Progenitor cell of endocrine pancreas (in vitro differentiated cells): ENCODE data around the gene APOA4. TPM values are rescaled to one million over a fixed set of nuclear protein-coding genes. Genes with fewer than 3 reads are reported as not detected.

Source experiments
- DNase-seq: peaks from one replicate; pipeline ENCODE4 v3.0.0; 2021; ENCODE audit warnings: low spot score; ENCODE audit not compliant: unreplicated experiment
- H3K27ac Mint-ChIP-seq: 2 replicates; pipeline ENCODE4 v1.8.0; 2021; ENCODE audit warnings: mild to moderate bottlenecking, moderate library complexity, mixed read lengths
- H3K27me3 Mint-ChIP-seq: 2 replicates; pipeline ENCODE4 v1.8.0; 2021; ENCODE audit warnings: mixed read lengths
- H3K36me3 Mint-ChIP-seq: 2 replicates; pipeline ENCODE4 v1.8.0; 2022; ENCODE audit warnings: mixed read lengths; ENCODE audit not compliant: insufficient read depth
- H3K4me1 Mint-ChIP-seq: 2 replicates; pipeline ENCODE4 v1.8.0; 2021; ENCODE audit warnings: low read depth, mixed read lengths
- H3K4me3 Mint-ChIP-seq: 2 replicates; pipeline ENCODE4 v1.8.0; 2021; ENCODE audit warnings: low read depth, mild to moderate bottlenecking, moderate library complexity, mixed read lengths
- H3K9me3 Mint-ChIP-seq: 2 replicates; pipeline ENCODE4 v1.8.0; 2021; ENCODE audit warnings: low read depth, mixed read lengths
- total RNA-seq: library from RNA; stranded (reverse); gene quantifications from 2 replicates; pipeline ENCODE4 v1.2.1, GENCODE V29; 2021
- TF ChIP-seq, protein P1 (sequence below): fragments of 200-600 bp; sonication (generic); IDR thresholded peaks from one replicate; pipeline ENCODE4 v1.5.0; 2021; ENCODE audit warnings: antibody characterized with exemption, mild to moderate bottlenecking; ENCODE audit not compliant: unreplicated experiment

Gene APOA4
- total RNA-seq, 1 donor from 2014 or later = not detected

GRCh38 chr11:116851626-116852025 lies 28.5 kb upstream of the APOA4 start:
- Mint-ChIP-seq H3K27ac (peak overlapping the region; percentile 3), H3K9me3 (no peaks in the 10 kb centered on the region), H3K4me1 (peaks cover 6% of the 10 kb centered on the region), H3K27me3 (no peaks in the 10 kb centered on the region), H3K36me3 (peaks cover 21% of the 10 kb centered on the region), H3K4me3 (no peak overlapping the region)
- TF ChIP-seq, protein P1, sequence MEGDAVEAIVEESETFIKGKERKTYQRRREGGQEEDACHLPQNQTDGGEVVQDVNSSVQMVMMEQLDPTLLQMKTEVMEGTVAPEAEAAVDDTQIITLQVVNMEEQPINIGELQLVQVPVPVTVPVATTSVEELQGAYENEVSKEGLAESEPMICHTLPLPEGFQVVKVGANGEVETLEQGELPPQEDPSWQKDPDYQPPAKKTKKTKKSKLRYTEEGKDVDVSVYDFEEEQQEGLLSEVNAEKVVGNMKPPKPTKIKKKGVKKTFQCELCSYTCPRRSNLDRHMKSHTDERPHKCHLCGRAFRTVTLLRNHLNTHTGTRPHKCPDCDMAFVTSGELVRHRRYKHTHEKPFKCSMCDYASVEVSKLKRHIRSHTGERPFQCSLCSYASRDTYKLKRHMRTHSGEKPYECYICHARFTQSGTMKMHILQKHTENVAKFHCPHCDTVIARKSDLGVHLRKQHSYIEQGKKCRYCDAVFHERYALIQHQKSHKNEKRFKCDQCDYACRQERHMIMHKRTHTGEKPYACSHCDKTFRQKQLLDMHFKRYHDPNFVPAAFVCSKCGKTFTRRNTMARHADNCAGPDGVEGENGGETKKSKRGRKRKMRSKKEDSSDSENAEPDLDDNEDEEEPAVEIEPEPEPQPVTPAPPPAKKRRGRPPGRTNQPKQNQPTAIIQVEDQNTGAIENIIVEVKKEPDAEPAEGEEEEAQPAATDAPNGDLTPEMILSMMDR = no peak
- no peak for DNase-seq

- peak overlapping the region; percentile 3 for H3K27ac Mint-ChIP-seq
- no peak overlapping the region for H3K4me3 Mint-ChIP-seq
- TF ChIP-seq, protein P1 = no peak
- no peaks in the 10 kb centered on the region for H3K9me3 Mint-ChIP-seq
- H3K4me1 Mint-ChIP-seq = peaks cover 6% of the 10 kb centered on the region
- H3K27me3 Mint-ChIP-seq = no peaks in the 10 kb centered on the region
- no peak for DNase-seq
- H3K36me3 Mint-ChIP-seq = peaks cover 21% of the 10 kb centered on the region
These were observed 26.4 kb upstream of the APOA4 start for GRCh38 chr11:116849486-116849885.

DNA sequence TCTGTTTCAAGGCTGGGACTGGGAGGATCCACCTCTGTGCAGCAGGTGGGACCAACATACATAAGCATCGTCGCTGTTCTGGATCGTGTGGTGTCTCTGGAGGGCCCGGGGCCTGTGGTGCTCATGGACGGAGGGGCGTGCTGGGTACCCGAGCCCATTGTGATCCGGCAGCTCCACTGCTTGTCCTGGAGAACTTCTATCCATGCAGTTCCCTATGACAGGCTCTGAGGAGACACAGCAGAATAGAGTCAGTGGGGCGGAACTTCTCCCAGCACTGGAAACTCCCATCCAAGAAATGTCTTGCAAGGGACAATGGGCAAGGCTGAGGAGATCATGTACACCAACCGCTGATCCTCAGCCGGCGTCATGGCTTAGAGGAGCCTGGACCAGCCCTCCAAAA lies 26.0 kb upstream of the APOA4 start:
- TF ChIP-seq, protein P1 = no peak
- H3K4me3 Mint-ChIP-seq = no peak overlapping the region
- peaks cover 20% of the 10 kb centered on the region for H3K36me3 Mint-ChIP-seq
- no peaks in the 10 kb centered on the region for H3K27me3 Mint-ChIP-seq
- DNase-seq = no peak
- no peaks in the 10 kb centered on the region for H3K9me3 Mint-ChIP-seq
- peaks cover 6% of the 10 kb centered on the region for H3K4me1 Mint-ChIP-seq
- H3K27ac Mint-ChIP-seq = no peak overlapping the region

GRCh38 chr11:116847612-116848011 lies 24.5 kb upstream of the APOA4 start:
- Mint-ChIP-seq H3K4me1 (peaks cover 14% of the 10 kb centered on the region), H3K27me3 (no peaks in the 10 kb centered on the region), H3K36me3 (peaks cover 22% of the 10 kb centered on the region), H3K27ac (no peak overlapping the region), H3K9me3 (no peaks in the 10 kb centered on the region), H3K4me3 (no peak overlapping the region)
- DNase-seq = no peak
- TF ChIP-seq, protein P1 = no peak

DNA sequence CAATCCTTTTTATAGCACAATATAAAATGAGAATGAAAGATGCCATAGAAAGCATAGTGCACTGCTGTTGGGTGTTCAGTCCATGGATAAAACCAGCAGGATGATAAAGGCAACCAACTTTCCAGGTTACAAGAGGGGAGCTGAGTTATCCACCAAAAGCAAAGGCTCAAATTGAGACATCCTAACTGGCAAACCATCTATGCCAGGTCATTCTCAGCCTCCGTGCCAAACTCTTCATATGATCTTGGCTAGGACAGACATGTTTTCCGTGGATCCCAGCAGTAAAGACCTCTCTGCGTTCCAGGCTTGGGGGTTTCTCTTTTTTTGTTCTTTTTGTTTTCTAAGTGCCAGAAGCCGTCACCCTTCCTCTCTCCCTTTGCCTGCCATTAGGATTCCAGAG lies 21.6 kb upstream of the APOA4 start:
- Mint-ChIP-seq H3K27me3 (no peaks in the 10 kb centered on the region), H3K36me3 (peaks cover 19% of the 10 kb centered on the region), H3K27ac (no peak overlapping the region), H3K9me3 (no peaks in the 10 kb centered on the region), H3K4me1 (peaks cover 11% of the 10 kb centered on the region), H3K4me3 (no peak overlapping the region)
- TF ChIP-seq, protein P1 = no peak
- no peak for DNase-seq
